ENCODE results near the gene KIF17. TPM values are rescaled to one million over a fixed set of nuclear protein-coding genes. Genes with fewer than 3 reads are reported as not detected.

KIF17 gene
- 0.10 TPM in 1 of 2 replicates, not detected in the other for total RNA-seq (2014; rRNA removed; shearing (Covaris generic))

DNA sequence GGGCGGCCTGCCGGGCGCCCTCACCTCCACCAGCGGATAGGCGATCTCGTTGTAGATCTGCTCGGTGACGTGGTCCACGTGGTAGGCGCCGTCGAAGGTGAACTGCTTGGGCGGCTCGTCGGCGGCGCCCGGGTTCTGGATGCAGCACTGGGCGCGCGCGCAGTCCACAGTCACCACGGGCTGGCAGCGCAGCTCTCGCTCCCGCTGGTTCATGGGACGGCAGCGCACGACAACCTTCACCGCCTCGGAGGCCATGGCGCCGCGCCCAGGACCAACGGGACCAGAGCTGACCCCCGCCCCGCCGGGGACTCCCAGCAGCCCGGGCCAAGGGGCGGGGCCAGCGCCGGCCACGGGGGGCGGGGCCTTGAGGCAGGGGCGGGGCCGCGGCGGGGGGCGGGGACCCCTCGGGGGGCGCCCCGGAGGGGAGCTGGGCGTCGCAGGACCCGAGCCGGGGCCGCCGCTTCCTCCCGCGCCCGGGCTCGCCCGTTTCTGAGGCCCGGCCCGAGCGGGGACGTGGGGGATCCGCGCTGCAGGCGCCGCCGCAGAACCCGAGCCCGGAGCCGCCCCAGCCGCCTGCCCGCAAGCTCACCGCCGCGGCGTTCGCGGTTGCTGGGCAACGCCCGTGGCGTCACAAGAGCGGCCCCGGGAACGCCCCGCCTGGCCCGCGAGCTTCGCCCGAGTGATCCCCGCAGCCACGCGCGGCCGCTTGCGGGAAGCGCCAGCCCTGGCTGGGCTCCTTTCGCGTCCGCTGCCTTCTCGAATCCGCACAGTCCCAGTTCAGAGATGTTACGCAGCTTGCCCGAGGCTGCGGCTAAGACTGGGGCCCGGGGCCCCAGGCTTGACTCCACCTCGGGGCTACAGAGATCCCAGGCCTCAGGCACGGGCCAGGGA, at the start of gene KIF17:
TSS of gene KIF17 (minus strand) at position 556 of the 891 bp plus-strand sequence. CDS start at position 255, 301 bp downstream.
- DNase-seq (ENCODE audit: low spot score): no peak

DNA sequence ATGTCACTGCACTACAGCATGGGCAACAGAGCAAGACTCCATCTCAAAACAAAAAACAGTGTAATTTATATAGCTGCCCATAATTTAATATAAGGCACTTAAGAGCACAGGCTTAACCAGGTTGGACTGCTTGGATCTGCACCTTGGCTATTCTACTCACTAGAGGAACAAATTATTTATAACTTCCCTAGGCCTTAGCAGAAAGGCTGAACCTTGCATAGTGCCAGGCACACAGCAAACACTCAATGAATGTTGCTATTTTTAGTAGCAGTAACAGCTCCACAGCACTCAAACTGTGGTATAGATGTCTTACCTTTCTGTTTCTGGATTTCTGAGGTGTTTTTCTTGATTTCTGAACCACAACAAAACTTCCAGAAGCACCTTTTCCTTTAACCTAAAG, 49.5 kb upstream of the KIF17 start:
- DNase-seq (ENCODE audit: low spot score): no peak

DNA sequence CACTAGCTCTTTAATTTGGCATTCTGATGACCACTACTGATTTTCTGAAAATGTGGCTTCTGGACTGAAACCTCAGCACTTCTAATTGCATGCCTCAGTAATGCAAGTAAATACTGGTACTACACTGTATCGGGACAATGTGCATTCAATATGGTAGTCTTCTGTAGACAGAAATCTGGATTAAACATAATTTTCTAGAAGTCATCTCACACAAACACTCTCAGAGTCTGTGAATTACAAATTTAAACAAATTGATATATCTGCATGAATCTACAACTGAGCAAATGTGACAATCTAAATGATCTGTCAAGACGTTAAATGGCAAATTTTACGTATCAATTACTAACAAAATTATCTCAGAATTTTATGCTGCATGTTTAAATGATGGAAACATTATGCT, 45.6 kb upstream of the KIF17 start:
- DNase-seq (ENCODE audit: low spot score): no peak

DNA sequence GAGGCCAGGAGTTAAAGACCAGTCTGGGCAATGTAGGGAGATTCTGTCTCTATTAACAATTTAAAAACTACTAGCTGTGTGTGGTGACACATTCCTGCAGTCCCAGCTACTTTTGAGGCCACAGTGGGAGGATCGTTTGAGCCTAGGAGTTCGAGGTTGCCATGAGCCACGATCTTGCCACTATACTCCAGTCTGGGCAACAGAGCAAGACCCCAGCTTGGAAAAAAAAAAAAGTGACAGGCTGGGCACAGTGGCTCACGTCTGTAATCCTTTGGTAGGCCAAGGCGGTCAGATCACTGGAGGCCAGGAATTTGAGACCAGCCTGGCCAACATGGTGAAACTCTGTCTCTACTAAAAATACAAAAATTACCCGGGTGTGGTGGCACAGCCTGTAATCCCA, 42.5 kb upstream of the KIF17 start:
- no peak for DNase-seq (ENCODE audit: low spot score)

DNA sequence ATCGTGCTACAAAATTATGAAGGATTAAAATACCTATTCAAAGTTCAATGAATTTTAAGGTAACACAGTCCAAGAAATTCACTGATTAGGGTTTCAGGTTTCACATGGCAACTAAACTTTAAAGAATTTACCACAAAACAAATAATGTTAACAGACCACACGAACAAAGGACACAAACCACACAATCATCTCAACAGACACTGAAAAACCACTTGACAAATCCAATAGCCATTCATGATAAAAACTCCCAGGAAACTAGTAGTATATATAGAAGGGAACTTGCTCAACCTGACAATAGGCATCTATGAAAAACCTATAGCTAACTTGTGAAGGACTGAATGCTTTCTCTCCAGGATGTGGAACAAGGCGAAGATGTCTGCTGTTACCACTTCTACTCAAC, 35.8 kb upstream of the KIF17 start:
- no peak for DNase-seq (ENCODE audit: low spot score)

DNA sequence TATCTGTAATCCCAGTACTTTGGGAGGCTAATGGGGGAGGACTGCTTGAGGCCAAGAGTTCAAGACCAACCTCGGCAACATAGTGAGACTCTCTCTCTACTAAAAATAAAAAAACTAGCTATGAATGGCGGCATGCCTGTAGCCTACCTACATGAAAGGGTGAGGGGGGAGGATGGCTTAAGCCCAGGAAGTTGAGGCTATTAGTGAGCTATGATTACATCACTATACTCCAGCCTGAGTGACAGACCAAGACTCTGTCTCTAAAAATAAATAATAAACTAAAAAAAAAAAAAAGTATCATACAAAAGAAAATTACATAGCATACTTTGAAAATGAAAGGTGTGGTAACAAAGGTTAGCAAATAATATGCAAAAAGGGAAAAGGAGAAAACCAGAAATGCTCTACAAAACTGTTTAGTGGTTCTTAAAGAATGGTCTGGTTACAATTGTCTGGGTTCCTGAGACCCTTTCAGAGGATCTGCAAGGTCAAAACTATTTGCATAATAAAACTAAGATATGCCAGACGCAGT, 33.7 kb upstream of the KIF17 start:
- no peak for DNase-seq (ENCODE audit: low spot score)

DNA sequence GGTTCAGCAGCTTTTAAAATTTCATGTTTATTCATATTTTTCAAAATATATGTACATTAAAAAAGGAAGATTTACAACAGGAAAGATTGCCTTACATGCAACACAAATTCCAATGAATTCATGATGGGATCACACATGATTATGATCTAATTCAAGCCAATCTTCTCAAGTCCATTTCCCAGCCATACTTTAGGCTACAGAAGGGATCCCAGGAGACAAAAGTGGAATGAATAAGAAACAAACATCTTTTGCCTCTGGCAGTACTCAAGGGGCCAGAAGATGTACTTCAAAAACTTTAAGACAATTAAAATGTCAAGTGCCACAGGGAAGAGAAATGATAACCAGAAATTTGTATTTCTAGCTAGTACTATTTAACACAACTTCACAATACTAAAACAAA, 24.9 kb upstream of the KIF17 start:
- DNase-seq (ENCODE audit: low spot score): no peak

DNA sequence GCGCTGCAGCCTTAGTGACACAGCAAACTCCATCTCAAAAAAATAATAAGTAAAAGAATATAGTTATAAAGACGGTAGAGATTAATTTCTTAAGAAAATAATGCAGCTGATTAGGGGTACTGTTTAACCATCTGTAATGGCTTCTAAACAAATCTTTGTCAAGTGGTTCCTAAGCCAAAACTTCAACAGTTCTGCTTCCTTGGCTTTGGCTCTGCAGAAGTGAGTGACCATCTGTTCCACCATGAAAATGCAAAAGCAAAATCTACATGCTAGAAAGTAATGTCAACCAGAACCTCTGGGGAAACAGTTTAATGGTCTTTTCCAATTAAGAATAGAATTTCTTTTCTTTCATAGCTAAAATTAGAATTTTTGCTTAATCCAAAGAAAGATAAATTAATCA, 23.0 kb upstream of the KIF17 start:
- DNase-seq (ENCODE audit: low spot score): no peak

DNA sequence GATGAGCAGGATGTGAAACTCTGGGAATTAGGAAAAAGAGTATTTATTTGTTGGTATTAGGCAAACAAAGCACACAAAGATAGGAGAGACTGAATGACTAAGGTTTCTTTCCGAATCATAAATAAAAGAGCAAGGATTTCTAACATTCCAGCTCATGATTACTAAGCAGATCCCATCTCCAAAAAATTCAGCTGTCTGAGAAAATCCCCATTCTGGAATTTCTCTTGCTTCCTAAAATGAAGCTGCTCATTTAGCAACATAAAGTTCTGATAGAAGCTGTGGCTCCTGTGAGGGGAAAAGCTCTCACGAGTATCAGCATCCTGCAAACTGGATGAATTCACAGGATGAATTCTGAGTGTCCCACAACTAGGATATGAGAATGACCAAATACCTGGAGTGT, 21.4 kb upstream of the KIF17 start:
- DNase-seq (ENCODE audit: low spot score): no peak

DNA sequence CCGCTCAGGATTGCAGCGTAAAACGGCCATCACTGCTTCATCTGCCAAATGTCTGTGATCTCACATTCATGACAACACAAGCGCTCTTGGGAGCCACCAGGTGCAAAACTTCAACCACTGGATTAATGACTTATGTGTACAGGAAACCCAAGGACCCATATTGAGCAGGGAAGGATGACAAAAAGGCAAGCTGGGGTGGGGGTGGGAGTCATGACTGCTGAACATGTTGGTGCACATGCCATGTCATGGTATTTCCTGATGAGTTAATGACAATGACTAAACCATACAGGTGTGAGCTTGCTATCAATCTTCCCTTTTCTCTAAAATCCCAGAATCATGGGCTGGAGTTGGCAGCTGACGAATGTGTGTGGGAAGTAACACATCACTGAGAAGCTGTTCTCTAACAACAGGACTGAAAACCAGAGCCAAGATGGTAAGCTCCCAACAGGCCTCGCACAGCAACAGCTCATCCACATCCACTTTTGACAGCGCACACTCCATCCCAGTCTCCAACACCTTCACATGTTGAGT, 17.8 kb upstream of the KIF17 start:
- no peak for DNase-seq (ENCODE audit: low spot score)

DNA sequence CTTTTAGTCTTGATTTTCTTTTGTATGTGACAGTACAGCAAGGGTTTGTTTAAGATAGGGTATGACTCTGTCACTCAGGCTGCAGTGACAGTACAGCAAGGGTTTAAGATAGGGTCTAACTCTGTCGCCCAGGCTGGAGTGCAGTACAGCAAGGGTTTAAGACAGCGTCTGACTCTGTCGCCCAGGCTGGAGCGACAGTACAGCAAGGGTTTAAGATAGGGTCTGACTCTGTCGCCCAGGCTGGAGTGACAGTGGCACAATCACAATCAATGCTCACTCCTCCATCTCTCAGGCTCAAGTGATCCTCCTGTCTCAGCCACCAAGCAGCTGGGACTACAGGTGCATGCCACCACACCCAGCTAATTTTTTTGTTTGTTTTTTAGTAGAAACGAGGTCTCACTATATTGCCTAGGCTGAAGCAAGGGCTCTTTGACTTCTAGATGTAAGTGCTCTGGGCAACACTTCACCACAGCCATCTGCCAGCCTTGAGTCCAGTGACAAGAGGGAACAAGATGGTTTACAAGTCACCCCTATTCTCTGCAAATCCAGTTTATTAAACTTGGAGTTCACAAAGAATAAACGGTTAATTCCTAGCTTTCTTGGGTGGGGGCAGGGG, 15.7 kb upstream of the KIF17 start:
- DNase-seq (ENCODE audit: low spot score): no peak

DNA sequence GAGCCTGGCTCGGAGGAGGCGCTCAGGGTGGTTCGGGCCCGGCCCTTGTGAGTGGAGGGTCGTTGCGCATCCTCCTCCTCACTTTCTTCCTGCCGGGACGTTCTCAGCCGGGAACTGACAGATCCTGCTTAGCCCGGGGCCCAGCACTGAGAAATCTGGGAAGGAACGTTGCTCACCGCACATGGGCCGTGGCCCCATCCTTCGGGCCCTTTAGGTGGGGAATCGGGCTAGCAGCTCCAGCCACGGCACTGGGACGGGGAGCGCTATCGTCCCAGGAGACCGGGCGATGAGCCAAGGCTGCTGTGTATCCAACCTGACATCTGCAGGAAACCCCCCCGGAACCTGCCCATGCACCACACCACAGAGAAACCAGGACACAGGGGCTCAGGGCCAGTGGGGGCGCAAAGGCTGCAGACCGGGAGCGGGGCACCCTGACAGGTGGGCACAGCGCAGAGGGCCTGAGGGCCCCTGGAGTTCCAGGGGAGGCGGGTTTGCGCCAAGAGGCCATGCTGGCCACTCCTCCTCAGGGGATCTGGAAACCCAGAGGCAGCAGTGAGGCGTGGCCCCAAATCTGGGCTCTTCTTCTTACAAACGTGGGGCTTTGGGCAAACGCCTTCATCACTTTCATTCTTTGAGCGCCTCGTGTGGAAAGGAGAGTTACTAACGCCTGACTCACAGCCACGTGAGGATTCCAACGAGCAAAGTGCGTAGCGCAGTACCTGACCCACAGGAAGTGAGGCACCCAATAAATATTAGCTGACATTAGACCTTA, 15.0 kb upstream of the KIF17 start, which contains the start of gene SH2D5:
TSS of gene SH2D5 (minus strand) at position 116 of the 772 bp plus-strand sequence. CDS start 4,659 bp downstream, outside the sequence.
- DNase-seq (ENCODE audit: low spot score): peak; percentile 96

DNA sequence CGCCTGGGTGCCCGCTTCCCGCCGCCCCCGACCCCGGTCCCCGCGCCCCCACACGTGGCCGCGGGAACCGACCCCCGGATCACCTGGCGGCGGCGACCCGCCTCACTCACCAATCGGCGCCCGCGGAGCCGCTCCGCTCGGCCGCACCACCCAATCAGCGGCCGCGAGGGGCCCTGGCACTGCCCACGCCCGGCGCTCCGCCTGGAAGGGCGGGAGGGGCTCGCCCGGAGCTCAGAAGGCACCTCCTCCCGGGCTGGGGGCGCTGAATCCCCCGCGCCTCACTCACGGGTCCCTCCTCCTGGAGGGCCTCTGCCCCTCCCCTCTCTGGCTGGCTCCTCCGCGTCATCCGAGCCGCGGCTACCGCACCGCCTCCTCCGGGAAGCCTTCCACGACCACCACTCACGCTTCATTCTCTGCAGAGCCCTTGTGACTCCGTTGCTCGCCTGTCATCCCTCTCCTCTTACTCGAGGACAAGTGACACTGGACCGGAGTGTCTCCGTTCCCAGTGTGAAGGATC, 14.3 kb upstream of the KIF17 start:
- peak; percentile 35 for DNase-seq (ENCODE audit: low spot score)

DNA sequence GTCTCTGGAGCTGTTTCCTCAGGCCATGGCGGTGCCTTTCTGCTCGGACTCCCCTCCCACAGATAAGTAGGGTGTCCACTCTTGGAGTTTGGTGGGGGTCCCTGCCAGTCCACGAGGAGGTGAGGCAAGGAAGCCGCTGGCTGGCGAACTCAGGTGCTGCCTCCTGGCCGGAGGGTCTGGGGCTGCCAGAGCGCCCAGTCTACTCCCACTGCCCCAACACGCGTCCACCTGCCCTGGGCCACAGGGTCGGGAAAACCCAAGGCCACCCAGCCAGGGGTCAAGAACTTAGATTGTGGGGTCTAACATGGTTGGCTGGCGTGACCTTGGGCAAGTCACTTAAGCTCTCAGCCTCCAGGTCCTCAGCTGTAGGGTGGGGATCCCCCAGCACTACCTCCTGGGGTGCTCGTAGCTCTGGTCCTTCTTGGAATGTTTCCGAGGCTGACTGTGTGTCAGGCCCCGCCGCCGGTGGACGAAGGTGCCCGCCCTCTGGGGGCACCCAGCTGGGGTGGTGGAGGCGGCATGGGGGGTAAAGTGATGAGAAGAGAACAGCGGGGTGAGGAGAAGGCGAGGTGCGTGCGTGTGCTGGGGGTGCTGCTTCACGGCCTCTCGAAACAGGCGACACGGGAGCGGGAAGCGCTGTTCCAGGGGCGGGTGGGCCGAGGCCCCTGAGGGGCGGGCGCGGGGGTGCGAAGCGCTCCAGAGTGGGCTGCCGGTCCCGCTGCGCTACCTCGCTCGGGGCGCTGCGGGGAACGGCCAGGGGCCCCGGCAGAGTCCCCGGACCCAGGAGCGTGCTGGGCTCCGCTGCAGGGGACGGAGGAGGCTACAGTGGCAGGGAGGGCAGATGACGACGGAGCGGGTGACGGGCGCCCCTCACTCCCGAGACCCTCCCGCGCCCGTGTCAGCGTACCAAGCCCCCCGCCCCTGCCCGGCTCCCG, 13.5 kb upstream of the KIF17 start:
- DNase-seq (ENCODE audit: low spot score): no peak

DNA sequence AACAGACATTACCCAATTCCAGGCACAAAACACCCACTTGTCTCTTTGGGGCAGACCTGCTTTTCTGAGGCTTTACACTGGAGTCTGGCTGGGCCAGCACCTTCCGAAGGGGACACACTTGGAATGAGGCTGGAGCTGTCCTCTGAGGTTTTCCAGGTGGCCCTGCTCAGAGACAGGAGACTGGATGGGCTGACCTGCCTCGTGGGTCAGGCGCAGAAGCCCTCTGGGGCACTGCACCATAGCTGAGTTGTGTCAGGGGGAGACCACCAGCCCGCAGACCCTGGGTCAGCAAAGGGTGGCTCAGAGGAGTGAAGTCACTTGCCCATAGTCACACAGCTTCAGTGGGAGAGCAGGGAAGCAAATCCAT, 12.9 kb upstream of the KIF17 start:
- no peak for DNase-seq (ENCODE audit: low spot score)

DNA sequence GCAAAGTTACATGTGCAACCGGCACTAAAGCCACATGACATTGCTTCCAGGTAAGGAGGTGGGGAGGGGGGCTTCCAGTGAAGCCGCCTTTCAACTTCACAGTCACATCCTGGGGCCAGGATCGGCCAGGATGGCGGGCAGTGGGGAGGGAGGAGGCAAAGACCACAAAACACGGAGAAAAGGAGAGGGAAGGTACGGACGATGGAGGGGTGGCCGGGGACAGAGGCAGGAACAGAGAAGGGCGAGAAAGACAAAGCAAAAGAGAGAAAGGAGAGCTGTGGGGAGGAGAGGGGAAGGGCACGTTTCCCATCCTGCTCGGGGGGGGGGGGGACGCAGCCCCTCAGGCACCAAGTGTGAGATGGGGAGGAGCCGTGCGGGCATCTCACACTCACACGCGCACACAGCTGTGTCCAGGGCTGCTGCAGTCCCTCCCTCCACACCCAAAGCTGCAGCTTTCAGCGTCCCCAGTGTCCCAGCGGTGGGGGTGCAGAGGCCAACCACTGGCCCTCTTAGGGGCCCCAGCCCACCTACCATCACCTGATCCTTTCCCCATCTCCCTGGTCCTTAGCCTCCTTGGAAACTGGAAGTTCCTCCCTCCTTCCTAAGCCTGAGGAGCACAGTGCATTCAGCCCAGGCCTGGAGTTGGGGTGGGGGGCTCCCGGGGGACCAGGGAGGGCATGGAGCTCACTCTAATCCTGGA, 12.3 kb upstream of the KIF17 start:
- DNase-seq (ENCODE audit: low spot score): no peak

DNA sequence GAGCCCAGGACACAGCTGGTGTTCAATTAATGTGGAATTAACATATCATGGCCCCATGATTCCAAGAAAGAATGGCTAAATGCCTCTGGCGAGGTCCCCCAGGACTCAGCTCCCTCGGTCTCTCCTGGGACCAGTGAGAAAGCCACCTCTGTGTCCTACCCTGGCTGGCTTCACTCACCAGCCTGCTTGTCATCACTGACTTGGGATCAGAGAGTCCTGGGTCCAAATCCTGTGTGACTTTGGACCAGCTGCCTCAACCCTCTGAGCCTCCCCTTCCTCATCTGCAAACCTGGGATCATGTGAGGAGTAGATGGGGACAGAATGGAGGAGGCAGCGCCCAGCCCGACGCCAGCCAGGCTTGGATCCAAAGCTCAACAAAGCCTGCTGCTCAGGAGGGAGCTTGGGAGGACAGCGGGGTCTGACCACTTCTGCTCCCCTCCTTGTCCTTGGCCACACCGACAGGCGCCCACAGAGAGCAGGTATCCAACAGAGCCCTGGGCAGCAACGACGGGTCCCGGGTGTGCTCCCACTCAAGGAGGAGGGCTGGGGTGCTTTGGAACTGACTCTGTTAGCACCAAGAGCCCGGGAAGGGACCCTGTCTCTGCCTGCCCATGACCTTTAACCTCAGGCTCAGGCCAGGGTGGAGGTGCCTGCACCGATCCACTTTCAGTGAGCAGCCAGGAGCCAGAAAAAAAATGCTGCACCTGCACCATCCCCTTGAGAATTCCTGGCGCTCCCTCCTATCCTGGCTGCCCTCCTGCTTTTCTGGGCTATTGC, 11.5 kb upstream of the KIF17 start:
- no peak for DNase-seq (ENCODE audit: low spot score)

DNA sequence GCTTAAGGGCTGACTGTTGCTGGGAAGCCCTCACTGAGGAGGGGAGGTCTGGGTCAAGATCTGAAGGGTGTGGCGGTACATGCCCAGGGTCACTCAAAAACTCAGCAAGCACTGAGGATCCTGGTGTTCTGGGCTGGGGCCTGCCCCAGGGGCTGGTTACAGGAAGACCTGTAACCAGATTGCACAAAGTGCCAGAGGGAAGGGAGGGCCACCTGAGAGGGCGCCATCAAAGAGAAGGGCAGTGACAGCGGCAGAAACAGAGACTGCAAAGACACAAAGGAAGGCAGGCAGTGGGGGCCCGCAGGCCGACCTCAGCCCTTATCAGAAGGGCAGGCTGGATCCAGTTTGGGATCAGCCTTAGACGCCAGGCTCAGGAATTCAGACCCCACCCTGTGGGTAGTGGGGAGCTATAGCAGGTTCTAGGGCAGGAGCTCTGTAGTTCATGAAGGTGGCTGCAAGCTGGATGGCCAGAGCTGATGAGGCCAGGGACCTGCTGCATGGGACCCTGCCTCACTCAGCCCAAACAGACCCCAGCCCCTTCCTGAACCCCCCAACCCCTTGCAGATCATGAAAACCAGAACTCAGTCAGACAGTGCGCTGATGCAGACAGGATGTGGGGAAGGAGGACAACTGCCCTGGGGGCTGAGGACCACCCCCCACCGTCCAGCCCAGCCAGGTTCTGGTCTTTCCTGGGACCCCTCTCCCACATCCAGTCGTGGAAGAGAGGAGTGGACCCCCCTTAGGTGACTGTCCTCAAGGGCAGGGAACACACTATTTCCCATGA, 10.8 kb upstream of the KIF17 start:
- DNase-seq (ENCODE audit: low spot score): no peak

Data from H4 (cell line).